H9 (cell line): ENCODE measurements around the gene APP. TPM values are rescaled to one million over a fixed set of nuclear protein-coding genes. Genes with fewer than 3 reads are reported as not detected.

Experiments
- DNase-seq: peaks from one replicate; pipeline ENCODE4 v3.0.0-alpha.2; 2017
- H2AFZ ChIP-seq: one replicate; pipeline ENCODE4 v1.6.1; 2013; ENCODE audit warnings: mild to moderate bottlenecking, low read length, control low read depth, moderate library complexity
- H2AK5ac ChIP-seq: 2 replicates; pipeline ENCODE4 v1.6.1; 2013; ENCODE audit warnings: low read length, control low read depth, mixed read lengths; ENCODE audit not compliant: insufficient read length
- H2BK120ac ChIP-seq: one replicate; pipeline ENCODE4 v1.6.1; 2013; ENCODE audit warnings: low read depth, mild to moderate bottlenecking, low read length, control low read depth, inconsistent platforms; ENCODE audit not compliant: poor library complexity, severe bottlenecking
- H2BK12ac ChIP-seq: 2 replicates; pipeline ENCODE4 v1.6.1; 2013; ENCODE audit warnings: low read length, control low read depth, mixed read lengths, low read depth; ENCODE audit not compliant: insufficient read length
- H2BK15ac ChIP-seq: 2 replicates; pipeline ENCODE4 v1.6.1; 2013; ENCODE audit warnings: low read depth, low read length, control low read depth
- H2BK20ac ChIP-seq: one replicate; pipeline ENCODE4 v1.6.1; 2013; ENCODE audit warnings: low read depth, mild to moderate bottlenecking, low read length, control low read depth, inconsistent platforms; ENCODE audit not compliant: poor library complexity, severe bottlenecking
- H2BK5ac ChIP-seq: 2 replicates; pipeline ENCODE4 v1.6.1; 2013; ENCODE audit warnings: low read length, control low read depth, mixed read lengths; ENCODE audit not compliant: insufficient read length
- H3K14ac ChIP-seq: 2 replicates; pipeline ENCODE4 v1.6.1; 2013; ENCODE audit warnings: low read length, control low read depth; ENCODE audit not compliant: insufficient read depth
- H3K18ac ChIP-seq: 2 replicates; pipeline ENCODE4 v1.6.1; 2013; ENCODE audit warnings: low read depth, mild to moderate bottlenecking, mixed read lengths, low read length, control low read depth; ENCODE audit not compliant: insufficient read length
- H3K23ac ChIP-seq: 2 replicates; pipeline ENCODE4 v1.6.1; 2013; ENCODE audit warnings: low read length, control low read depth, mixed read lengths, low read depth; ENCODE audit not compliant: insufficient read length
- H3K23me2 ChIP-seq: 2 replicates; pipeline ENCODE4 v1.6.1; 2013; ENCODE audit warnings: low read depth, mild to moderate bottlenecking, mixed read lengths, low read length, control low read depth; ENCODE audit not compliant: insufficient read length, poor library complexity, severe bottlenecking
- H3K27ac ChIP-seq: 2 replicates; pipeline ENCODE4 v1.5.1; 2013; ENCODE audit warnings: low read length, control low read depth, mixed read lengths, low read depth; ENCODE audit not compliant: insufficient read length
- H3K27me3 ChIP-seq: 2 replicates; pipeline ENCODE4 v1.6.1; 2013; ENCODE audit warnings: low read length, control low read depth, inconsistent platforms; ENCODE audit not compliant: insufficient read depth
- H3K4ac ChIP-seq: 2 replicates; pipeline ENCODE4 v1.6.1; 2013; ENCODE audit warnings: low read depth, mild to moderate bottlenecking, control low read depth, inconsistent platforms, low read length, moderate library complexity
- H3K4me1 ChIP-seq: 2 replicates; pipeline ENCODE4 v1.6.1; 2013; ENCODE audit warnings: low read length, control low read depth, inconsistent platforms; ENCODE audit not compliant: insufficient read depth
- H3K4me2 ChIP-seq: 2 replicates; pipeline ENCODE4 v1.6.1; 2013; ENCODE audit warnings: low read length, control low read depth, mixed read lengths; ENCODE audit not compliant: insufficient read length, insufficient read depth
- H3K56ac ChIP-seq: 2 replicates; pipeline ENCODE4 v1.6.1; 2013; ENCODE audit warnings: low read depth, mild to moderate bottlenecking, mixed read lengths, low read length, control low read depth; ENCODE audit not compliant: insufficient read length
- H3K79me1 ChIP-seq: 2 replicates; pipeline ENCODE4 v1.6.1; 2013; ENCODE audit warnings: low read depth, mild to moderate bottlenecking, moderate library complexity, low read length, control low read depth, inconsistent platforms; ENCODE audit not compliant: insufficient read depth, poor library complexity, severe bottlenecking
- H3K79me2 ChIP-seq: 2 replicates; pipeline ENCODE4 v1.6.1; 2013; ENCODE audit warnings: low read length, control low read depth, inconsistent platforms; ENCODE audit not compliant: insufficient read depth
- H3K9ac ChIP-seq: 2 replicates; pipeline ENCODE4 v1.6.1; 2013; ENCODE audit warnings: low read length, control low read depth, mixed read lengths; ENCODE audit not compliant: insufficient read length; ENCODE audit errors: extremely low read depth
- H3K9me3 ChIP-seq: one replicate; pipeline ENCODE4 v1.6.1; 2013; ENCODE audit warnings: low read depth, low read length, inconsistent platforms; ENCODE audit not compliant: control insufficient read depth
- H3T11ph ChIP-seq: one replicate; pipeline ENCODE4 v1.6.1; 2013; ENCODE audit warnings: mild to moderate bottlenecking, low read length, control low read depth, inconsistent platforms
- H4K20me1 ChIP-seq: one replicate; pipeline ENCODE4 v1.6.1; 2013; ENCODE audit not compliant: control insufficient read depth, insufficient read length, insufficient read depth
- H4K5ac ChIP-seq: 2 replicates; pipeline ENCODE4 v1.6.1; 2013; ENCODE audit warnings: low read depth, mild to moderate bottlenecking, mixed read lengths, low read length, control low read depth; ENCODE audit not compliant: insufficient read length
- H4K8ac ChIP-seq: replicated peaks from 2 replicates; pipeline ENCODE4 v1.6.1; 2013; ENCODE audit warnings: low read length, control low read depth, mixed read lengths, low read depth; ENCODE audit not compliant: insufficient read length
- H4K91ac ChIP-seq: 2 replicates; pipeline ENCODE4 v1.6.1; 2013; ENCODE audit warnings: low read depth, mild to moderate bottlenecking, moderate library complexity, mixed read lengths, low read length, control low read depth; ENCODE audit not compliant: insufficient read length
- H3K27ac Mint-ChIP-seq, 3 experiments: 2 replicates in 2 of 3; 3 replicates in 1 of 3; pipeline ENCODE4 v1.8.0; 2020 to 2021; ENCODE audit warnings: mixed read lengths in 3 of 3, mild to moderate bottlenecking in 1 of 3, moderate library complexity in 1 of 3
- H3K27me3 Mint-ChIP-seq: 2 replicates; pipeline ENCODE4 v1.8.0; 2021; ENCODE audit warnings: low read depth, mild to moderate bottlenecking, moderate library complexity, mixed read lengths
- H3K36me3 Mint-ChIP-seq, 3 experiments: 2 replicates in 2 of 3; 3 replicates in 1 of 3; pipeline ENCODE4 v1.8.0; 2020 to 2021; ENCODE audit warnings: low read depth in 3 of 3, mixed read lengths in 3 of 3; ENCODE audit not compliant: insufficient read depth in 1 of 3
- H3K4me1 Mint-ChIP-seq, 2 experiments: 2 replicates each; pipeline ENCODE4 v1.8.0; 2020; ENCODE audit warnings: mixed read lengths in 2 of 2
- H3K4me3 Mint-ChIP-seq, 2 experiments: 2 replicates in 1 of 2; 3 replicates in 1 of 2; pipeline ENCODE4 v1.8.0; 2020 to 2021; ENCODE audit warnings: mild to moderate bottlenecking in 2 of 2, mixed read lengths in 2 of 2, moderate library complexity in 1 of 2
- H3K9me3 Mint-ChIP-seq, 2 experiments: 2 replicates in 1 of 2; 3 replicates in 1 of 2; pipeline ENCODE4 v1.8.0; 2020; ENCODE audit warnings: mild to moderate bottlenecking in 2 of 2, mixed read lengths in 2 of 2, moderate library complexity in 1 of 2
- WGBS: extraction: QIAGEN DNeasy Blood & Tissue Kit; methylation state at CpG from one replicate; pipeline ENCODE4 v1.1.7; 2013; ENCODE audit warnings: missing lambda C conversion rate, low lambda C conversion rate, mixed read lengths; ENCODE audit not compliant: insufficient read length; ENCODE audit errors: extremely low coverage; 5-methylcytosine and 5-hydroxymethylcytosine counted together
- total RNA-seq: library from RNA; stranded (reverse); gene quantifications from 2 replicates; pipeline ENCODE4 v1.2.1, GENCODE V29; 2021
- TF ChIP-seq, protein P1 (sequence below): fragments of 200-600 bp; sonication (generic); conservative IDR thresholded peaks from 3 replicates; pipeline ENCODE4 v1.8.0; 2021; ENCODE audit warnings: antibody characterized with exemption, mild to moderate bottlenecking

The APP gene
- total RNA-seq, 1 experiment from 2014 or later = 380 TPM

DNA sequence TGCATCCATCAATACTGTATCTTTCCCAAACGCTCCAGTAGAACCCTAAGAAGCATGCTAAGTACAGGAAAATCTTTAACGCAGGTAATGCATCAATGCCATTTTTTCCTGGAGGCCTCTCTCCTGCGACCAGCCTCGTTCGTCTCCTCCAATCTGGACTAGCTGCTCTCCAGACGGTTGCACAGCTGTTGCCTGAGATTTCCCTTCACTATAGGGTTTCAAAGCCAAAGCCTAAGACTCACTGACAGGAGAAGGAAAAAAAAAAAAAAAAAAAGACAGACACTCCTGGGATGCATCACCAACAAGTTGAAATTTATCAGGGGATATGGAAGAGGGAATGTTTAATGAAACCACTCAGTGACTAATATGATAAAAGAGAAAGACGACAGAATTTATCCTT is 93.0 kb downstream of the APP start:
- H3T11ph ChIP-seq = no peak overlapping the region
- no peak overlapping the region for H3K4me2 ChIP-seq
- TF ChIP-seq, protein P1, sequence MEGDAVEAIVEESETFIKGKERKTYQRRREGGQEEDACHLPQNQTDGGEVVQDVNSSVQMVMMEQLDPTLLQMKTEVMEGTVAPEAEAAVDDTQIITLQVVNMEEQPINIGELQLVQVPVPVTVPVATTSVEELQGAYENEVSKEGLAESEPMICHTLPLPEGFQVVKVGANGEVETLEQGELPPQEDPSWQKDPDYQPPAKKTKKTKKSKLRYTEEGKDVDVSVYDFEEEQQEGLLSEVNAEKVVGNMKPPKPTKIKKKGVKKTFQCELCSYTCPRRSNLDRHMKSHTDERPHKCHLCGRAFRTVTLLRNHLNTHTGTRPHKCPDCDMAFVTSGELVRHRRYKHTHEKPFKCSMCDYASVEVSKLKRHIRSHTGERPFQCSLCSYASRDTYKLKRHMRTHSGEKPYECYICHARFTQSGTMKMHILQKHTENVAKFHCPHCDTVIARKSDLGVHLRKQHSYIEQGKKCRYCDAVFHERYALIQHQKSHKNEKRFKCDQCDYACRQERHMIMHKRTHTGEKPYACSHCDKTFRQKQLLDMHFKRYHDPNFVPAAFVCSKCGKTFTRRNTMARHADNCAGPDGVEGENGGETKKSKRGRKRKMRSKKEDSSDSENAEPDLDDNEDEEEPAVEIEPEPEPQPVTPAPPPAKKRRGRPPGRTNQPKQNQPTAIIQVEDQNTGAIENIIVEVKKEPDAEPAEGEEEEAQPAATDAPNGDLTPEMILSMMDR = no peak

More for the DNA sequence above, 93.0 kb downstream of the APP start:
- H4K5ac ChIP-seq = no peak overlapping the region
- H3K36me3 Mint-ChIP-seq = peaks cover 0 to 9% (median 0%) of the 10 kb centered on the region in 3 experiments; a peak in 2 of 7 replicates
- peaks cover 6% of the 10 kb centered on the region for H3K79me1 ChIP-seq
- no peak overlapping the region for H4K91ac ChIP-seq
- peaks cover 25% of the 10 kb centered on the region; the same call in 1 of the 2 replicates for H3K79me2 ChIP-seq
- H3K9ac ChIP-seq = no peak overlapping the region
- no peak overlapping the region for H4K8ac ChIP-seq
- peaks cover 46 to 51% of the 10 kb centered on the region in 2 experiments for H3K4me1 Mint-ChIP-seq
- H2AK5ac ChIP-seq = no peak overlapping the region
- H3K27ac ChIP-seq = no peak overlapping the region
- H2BK12ac ChIP-seq = no peak overlapping the region
- no peaks in the 10 kb centered on the region for H3K27me3 ChIP-seq
- H2BK20ac ChIP-seq = no peak overlapping the region
- H3K23ac ChIP-seq = no peak overlapping the region
- H3K4me1 ChIP-seq = peaks cover 6% of the 10 kb centered on the region; the same call in 1 of the 2 replicates
- DNase-seq = no peak
- no peak overlapping the region for H3K14ac ChIP-seq
- no peaks in the 10 kb centered on the region for H3K27me3 Mint-ChIP-seq
- no peak overlapping the region for H2AFZ ChIP-seq
- WGBS = no CpG with 5 or more reads among the region's 7 CpGs
- no peaks in the 10 kb centered on the region for H3K9me3 Mint-ChIP-seq
- H3K23me2 ChIP-seq = no peaks in the 10 kb centered on the region
- H3K27ac Mint-ChIP-seq = peak overlapping the region in 2 of 3 experiments; percentile 1 to 68; a peak in 3 of 7 replicates
- no peak overlapping the region for H3K18ac ChIP-seq
- no peak overlapping the region for H2BK5ac ChIP-seq
- no peak overlapping the region for H3K56ac ChIP-seq
- no peak overlapping the region for H2BK15ac ChIP-seq
- H3K4ac ChIP-seq = no peak overlapping the region
- no peaks in the 10 kb centered on the region for H3K9me3 ChIP-seq
- no peak overlapping the region for H2BK120ac ChIP-seq
- H4K20me1 ChIP-seq = no peaks in the 10 kb centered on the region
- no peak overlapping the region for H3K4me3 Mint-ChIP-seq
